Stimulated activated CD8-positive, alpha-beta memory T cell treated with anti-CD3 and anti-CD28 coated beads, Interleukin-4, amount 100 ng/mL, for 48 hours (primary cell): ENCODE data around the gene IFNK.

ENCODE experiments used
- DNase-seq: peaks from one replicate; pipeline ENCODE4 v3.0.0-alpha.2; 2020

The IFNK gene

GRCh38 chr9:27573634-27574590, 49.8 kb downstream of the IFNK start:
- peak; percentile 95 for DNase-seq
